SK-N-MC (cell line): Measurements from ENCODE around the gene MRGPRD.

Experiments
- EZH2 ChIP-seq: fragments of 200-600 bp; sonication (generic); IDR thresholded peaks from one replicate; pipeline ENCODE4 v1.6.1; 2017; ENCODE audit warnings: antibody characterized with exemption
- POLR2AphosphoS5 ChIP-seq: IDR thresholded peaks from 2 replicates; pipeline ENCODE4 v1.6.1; 2012; ENCODE audit warnings: mild to moderate bottlenecking, low read depth, low read length, borderline replicate concordance

DNA sequence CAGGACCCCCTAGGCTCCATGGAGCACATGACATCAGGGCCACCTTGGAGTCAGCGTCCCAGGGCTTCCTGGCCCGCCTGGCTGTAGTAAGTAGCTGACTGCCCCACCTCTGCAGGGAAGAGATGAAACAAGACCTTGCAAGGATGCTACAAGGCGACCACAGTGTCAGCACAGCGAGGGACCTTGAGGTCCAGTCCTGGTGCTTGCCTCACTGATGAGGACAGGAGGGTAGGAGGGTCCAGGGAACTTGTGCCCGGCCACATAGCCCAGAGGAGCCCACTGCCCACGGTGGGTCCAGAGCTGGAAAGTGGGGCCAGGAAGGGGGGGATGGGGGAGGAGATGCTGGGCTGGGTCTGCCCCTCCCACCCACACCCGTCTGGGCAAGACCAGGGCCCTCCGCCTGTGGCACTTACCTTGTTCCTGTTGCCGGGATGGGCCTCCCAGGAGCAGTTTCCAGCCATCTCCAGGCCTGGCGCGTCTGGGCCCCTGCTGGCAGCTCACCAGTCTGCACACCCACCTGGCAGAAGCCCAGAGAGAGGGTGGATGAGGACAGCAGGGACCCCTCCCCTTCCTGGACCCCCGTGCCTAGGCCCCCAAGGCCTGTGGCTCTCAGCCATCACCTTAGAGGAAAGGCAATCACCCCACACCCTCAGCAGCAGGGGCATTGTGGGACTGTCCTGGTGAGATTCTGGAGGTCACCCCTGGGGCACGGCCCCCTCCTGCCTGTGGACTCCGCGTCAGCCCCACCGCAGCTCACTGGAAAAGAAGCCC is 28.8 kb upstream of the MRGPRD start:
- no peak for TF ChIP-seq POLR2AphosphoS5
- no peak for TF ChIP-seq EZH2
